ENCODE data around the gene BCAP29.
"Not testable (repeated sequence)": the region's sequence is repeated elsewhere in the genome, so short reads cannot be mapped to it uniquely, and the experiment has no call there.

The BCAP29 gene

DNA sequence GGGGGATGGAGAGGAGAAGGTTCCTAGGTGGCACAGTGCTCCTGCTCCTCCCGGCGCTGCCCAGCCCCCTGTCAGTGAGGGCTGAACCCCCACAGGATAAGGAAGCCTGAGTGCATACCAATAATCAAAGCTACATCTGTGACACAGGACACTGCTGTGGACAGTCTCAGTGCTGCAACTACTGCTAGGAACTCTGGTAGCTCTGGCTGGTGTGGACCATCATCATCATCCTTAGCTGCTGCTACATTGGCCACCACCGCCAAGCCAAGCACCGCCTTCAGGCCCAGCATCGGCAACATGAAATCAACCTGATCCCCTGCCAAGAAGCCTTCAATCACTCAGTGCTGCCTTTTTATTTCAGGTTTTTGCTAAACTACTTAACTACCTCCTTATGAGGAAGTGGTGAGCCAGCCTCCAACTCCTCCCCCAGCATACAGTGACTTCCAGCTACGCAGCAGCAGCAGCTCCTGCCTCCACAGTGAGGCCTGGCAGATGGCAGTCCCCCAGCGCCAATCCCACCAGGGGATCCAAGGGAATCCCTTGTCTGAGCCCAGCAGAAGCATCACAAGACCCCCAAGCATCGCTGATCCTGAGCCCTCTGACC, 48.5 kb downstream of the BCAP29 start:
- no peak for DNase-seq

- no peak for DNase-seq
Measured at GRCh38 chr7:107630342-107630741, 50.3 kb downstream of the BCAP29 start.

DNA sequence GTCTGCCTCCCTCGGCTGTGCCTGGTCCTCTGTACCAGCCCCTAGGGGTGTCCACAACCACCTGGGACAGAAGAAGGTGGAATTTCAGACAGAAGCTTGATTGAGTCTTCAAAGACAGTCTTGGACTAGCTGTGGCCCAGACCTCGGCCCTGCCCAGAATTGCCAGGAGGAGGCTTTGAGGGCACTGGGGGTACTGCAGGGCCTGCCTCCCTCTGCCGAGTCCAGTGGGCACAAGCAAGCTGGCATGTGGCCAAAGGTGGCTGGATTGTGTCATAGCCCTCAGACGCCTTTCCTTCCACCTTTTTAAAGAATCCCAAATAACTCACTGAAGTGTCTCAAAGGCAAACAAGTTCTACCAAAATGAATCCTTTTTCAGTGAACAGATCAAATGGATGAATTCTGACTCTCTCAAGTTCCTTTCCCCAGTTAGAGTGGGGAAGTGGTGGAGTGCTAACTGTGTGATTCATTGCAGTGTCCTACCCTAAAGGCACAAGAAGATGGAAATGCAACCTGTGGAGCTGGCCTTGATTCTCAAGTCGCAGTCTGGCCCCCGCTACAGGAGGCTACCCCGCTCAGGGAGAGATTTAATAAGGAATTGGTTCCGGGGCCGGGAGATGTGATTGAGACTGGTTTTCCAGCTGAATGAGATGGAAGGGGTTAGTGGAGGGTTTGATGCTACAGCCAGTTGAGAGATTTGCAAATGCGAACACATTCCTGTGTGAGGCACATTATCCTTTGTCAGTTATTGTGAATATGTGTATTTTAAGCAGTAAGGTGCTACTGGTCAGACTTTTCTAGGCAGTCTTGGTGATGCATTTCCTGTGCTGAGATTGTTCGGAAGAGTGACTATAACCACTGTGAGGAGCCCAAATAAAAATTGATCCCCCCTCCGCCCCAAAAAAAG, 51.8 kb downstream of the BCAP29 start:
- no peak for DNase-seq

DNA sequence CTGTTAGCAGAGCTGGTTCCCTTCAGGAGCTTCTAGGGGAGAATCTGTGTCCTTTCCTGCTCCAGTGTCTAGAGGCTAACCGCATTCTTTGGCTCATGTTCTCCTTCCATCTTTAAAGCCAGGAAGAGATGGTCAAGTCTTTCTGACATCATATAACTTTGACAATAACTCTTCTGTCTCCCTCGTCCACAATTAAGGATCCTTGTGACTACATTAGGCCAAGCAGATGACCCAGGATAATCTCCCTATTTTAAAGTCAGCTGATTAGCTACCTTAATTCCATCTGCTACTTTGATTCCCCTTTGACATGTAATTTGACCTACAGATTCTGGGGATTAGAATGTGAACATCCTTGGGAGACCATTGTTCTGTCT, 52.4 kb downstream of the BCAP29 start:
- no peak for DNase-seq

- DNase-seq: no peak
Measured at GRCh38 chr7:107638594-107638993, 58.5 kb downstream of the BCAP29 start.

DNA sequence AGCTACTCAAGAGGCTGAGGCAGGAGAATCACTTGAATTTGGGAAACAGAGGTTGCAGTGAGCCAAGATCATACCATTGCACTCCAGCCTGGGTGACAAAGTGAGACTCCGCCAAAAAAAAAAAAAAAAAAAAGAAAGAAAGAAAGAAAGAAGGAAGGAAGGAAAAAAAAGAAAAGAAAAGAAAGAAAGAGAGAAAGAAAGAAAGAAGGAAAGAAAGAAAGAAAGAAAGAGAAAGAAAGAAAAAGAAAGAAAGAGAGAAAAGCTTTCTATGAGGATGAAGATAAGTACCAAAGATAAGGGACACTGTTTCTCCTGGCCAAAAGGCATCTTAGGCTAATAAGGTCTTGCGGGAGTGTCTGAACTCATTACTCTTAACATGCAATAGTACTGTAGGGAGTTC, 59.0 kb downstream of the BCAP29 start:
- DNase-seq: not testable (repeated sequence)

GRCh38 chr7:107641676-107642075, 61.6 kb downstream of the BCAP29 start:
- no peak for DNase-seq

DNA sequence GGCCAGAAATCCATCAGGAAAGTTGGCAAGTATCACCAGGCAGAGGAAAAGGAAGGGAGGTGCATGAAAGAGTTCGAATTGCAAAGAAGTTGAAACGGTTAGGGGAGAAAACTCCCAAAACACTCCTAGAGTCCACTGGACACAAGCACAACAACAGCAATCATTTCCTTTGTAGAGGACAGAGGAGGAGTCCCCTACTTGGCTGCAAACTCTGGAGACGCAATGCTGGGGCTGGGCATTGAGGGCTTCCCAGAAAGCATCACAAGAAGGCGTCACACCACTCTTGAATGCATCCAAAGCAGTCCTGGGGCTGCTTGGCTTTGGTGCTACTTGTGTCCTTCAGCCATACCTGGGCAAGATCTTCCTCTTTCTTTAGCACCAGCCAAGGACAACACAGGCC, 62.5 kb downstream of the BCAP29 start:
- no peak for DNase-seq

- no peak for DNase-seq
Measured at GRCh38 chr7:107643407-107643806, 63.4 kb downstream of the BCAP29 start.

- DNase-seq: no peak
Measured at GRCh38 chr7:107643938-107644308, 63.9 kb downstream of the BCAP29 start.

- DNase-seq: no peak
Measured at GRCh38 chr7:107644309-107644974, 64.4 kb downstream of the BCAP29 start.

- DNase-seq: no peak
Measured at GRCh38 chr7:107652642-107653041, 72.6 kb downstream of the BCAP29 start.

GRCh38 chr7:107658467-107658866, 78.4 kb downstream of the BCAP29 start:
- no peak for DNase-seq

- no peak for DNase-seq
Measured at GRCh38 chr7:107659666-107660065, 79.6 kb downstream of the BCAP29 start.

- DNase-seq: no peak
Measured at GRCh38 chr7:107660381-107661080, 80.5 kb downstream of the BCAP29 start, which contains the start of gene SLC26A4. SLC26A4 (plus strand) TSS chr7:107660828; CDS start chr7:107661642, 814 bp downstream.

- DNase-seq: peak; percentile 2
Measured at GRCh38 chr7:107661081-107661864, 81.2 kb downstream of the BCAP29 start.

- DNase-seq: no peak
Measured at GRCh38 chr7:107661865-107662379, 81.9 kb downstream of the BCAP29 start.

DNA sequence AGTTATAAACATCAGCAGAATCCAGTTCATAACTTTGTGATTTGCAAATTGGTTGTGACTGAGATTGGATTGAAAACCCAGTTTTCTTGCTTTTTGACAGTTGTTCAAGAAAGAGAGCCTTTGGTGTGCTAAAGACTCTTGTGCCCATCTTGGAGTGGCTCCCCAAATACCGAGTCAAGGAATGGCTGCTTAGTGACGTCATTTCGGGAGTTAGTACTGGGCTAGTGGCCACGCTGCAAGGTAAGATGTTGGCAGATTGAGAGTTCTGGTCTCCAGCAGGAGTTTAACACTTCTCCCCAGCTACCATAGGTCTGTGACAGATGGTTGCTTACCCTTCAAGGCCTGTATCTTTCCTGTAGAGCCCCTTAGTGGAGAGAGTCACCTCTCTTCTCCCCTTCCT, 83.2 kb downstream of the BCAP29 start:
- DNase-seq: no peak

DNA sequence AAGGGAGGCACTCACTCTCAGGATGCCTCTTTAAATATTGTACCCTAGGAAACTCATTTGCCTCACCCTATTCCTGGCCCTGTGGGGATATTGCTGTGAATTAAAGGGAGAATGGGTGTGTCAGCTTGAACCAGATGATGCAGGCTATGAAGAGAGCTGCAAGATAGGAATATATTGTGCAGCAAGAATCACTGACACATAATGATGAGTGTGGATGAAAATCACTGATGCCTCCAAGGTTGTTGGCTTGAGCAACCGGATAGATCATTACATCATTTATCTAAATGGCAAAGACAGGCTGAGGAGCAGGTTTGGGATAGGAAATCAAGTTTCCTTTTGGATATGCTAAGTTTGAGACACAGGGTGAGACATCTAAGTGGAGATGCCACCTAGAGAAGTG, 86.7 kb downstream of the BCAP29 start:
- no peak for DNase-seq

DNA sequence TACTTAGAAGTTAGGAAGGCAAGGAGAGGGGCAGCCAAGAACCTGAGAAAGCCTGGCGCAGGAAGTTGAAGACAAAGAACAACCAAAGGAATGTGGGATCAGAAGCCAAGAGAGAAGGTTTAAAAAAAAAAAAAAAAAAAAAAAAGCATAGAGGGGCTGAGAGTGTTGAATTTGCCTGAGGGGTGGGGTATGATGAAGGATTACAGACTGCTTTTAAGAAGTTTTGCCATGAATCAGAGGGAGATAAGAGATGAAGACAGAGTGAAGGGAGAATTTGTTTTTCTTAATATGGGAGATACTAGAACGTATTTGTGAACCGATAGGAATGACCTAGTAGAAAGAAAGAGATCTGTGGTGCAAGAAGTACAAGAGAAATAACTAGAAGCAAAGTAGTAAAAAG, 87.3 kb downstream of the BCAP29 start:
- no peak for DNase-seq

DNA sequence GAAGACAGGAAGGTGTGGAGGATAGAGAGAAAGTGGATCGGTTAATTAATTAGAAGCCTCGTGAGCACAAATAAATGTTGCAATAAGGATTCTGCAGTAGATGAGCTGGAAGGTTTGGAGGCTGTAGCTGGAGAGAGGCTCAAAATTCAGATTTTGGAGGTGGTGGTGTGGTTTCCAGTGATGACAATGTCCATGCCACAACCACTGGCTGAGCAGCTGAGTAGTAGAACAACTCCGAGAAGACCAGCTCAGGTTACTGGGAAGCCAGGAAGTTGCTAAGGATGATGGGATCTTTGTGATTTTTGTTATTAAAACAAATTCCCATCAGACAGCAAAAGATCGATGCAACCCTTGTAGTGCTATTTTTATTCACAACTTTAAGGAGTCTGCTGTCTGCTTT, 88.2 kb downstream of the BCAP29 start:
- DNase-seq: no peak

Measured in NCI-H510A treated with DMSO at 0.1 percent for 48 hours (cell line).